Peyer's patch (tissue), 4 donors: Measurements from ENCODE around the gene SEL1L3. TPM values are rescaled to one million over a fixed set of nuclear protein-coding genes. Genes with fewer than 3 reads are reported as not detected.

ENCODE experiments used
- DNase-seq, 3 donors: peaks; one replicate each; pipeline ENCODE4 v3.0.0-alpha.2; 2017 to 2019
- H3K27ac ChIP-seq, 4 donors: fragments of 200-600 bp; sonication (generic); one replicate each; pipeline ENCODE4 v1.5.1; 2016 to 2019
- H3K27me3 ChIP-seq, 2 donors: fragments of 200-600 bp; sonication (generic); one replicate each; pipeline ENCODE4 v1.5.1; 2019
- H3K36me3 ChIP-seq, 3 donors: fragments of 200-600 bp; sonication (generic); one replicate each; pipeline ENCODE4 v1.5.1; 2016 to 2019
- H3K4me1 ChIP-seq, 4 donors: fragments of 200-600 bp; sonication (generic); one replicate each; pipeline ENCODE4 v1.5.1; 2016 to 2019
- H3K4me3 ChIP-seq, 4 donors: fragments of 200-600 bp; sonication (generic); 1 replicate in 3 of 4; 2 replicates in 1 of 4; pipeline ENCODE4 v1.5.1; 2016 to 2019; ENCODE audit warnings: mild to moderate bottlenecking in 1 of 4
- H3K9me3 ChIP-seq, 4 donors: fragments of 200-600 bp; sonication (generic); one replicate each; pipeline ENCODE4 v1.5.1; 2016 to 2019; ENCODE audit warnings: mild to moderate bottlenecking in 1 of 4
- CTCF ChIP-seq, 6 experiments: fragments of 450-650 bp in 4 of 6; fragments of 200-600 bp in 2 of 6; sonication (generic) in 1 of 6; IDR thresholded peaks; one replicate each; pipeline ENCODE4 v1.5.1; 2017 to 2019; ENCODE audit warnings: antibody characterized with exemption in 6 of 6, mild to moderate bottlenecking in 3 of 6, moderate library complexity in 1 of 6
- POLR2A ChIP-seq, 2 donors: fragments of 450-650 bp; IDR thresholded peaks; one replicate each; pipeline ENCODE4 v1.5.1; 2017; ENCODE audit warnings: antibody characterized with exemption in 2 of 2, mild to moderate bottlenecking in 2 of 2, moderate library complexity in 2 of 2
- total RNA-seq, 4 donors: library from RNA; depleted of rRNA; stranded (reverse); fragments of >200 nt; gene quantifications; one replicate each; pipeline ENCODE4 v1.1.0, GENCODE V29; 2016

SEL1L3 gene
- total RNA-seq, 4 donors from 2014 or later = 91.4 to 194 (median 134) TPM

GRCh38 chr4:25882226-25882625 is 19.4 kb upstream of the SEL1L3 start:
- no peaks in the 10 kb centered on the region for H3K4me1 ChIP-seq
- H3K9me3 ChIP-seq = no peaks in the 10 kb centered on the region
- no peaks in the 10 kb centered on the region for H3K36me3 ChIP-seq
- H3K27me3 ChIP-seq = no peaks in the 10 kb centered on the region
- H3K27ac ChIP-seq = no peak overlapping the region
- TF ChIP-seq POLR2A (IDR thresholded peaks at IDR 0.05) (no peak), CTCF (IDR thresholded peaks at IDR 0.05) (no peak)
- no peak for DNase-seq
- H3K4me3 ChIP-seq = no peak overlapping the region

- H3K4me3 ChIP-seq = no peak overlapping the region
- peak overlapping the region in 1 of 4 donors; percentile 22 for H3K27ac ChIP-seq
- H3K4me1 ChIP-seq = no peaks in the 10 kb centered on the region
- no peaks in the 10 kb centered on the region for H3K27me3 ChIP-seq
- H3K36me3 ChIP-seq = no peaks in the 10 kb centered on the region
- H3K9me3 ChIP-seq = no peaks in the 10 kb centered on the region
- TF ChIP-seq CTCF (IDR thresholded peaks at IDR 0.05) (no peak), POLR2A (IDR thresholded peaks at IDR 0.05) (no peak)
- DNase-seq = no peak
These were observed 18.4 kb upstream of the SEL1L3 start for GRCh38 chr4:25881193-25881592.

- Histone ChIP-seq H3K27ac (peak overlapping the region; percentile 16 to 81 (median 26)), H3K4me1 (peaks cover 0 to 3% (median 0%) of the 10 kb centered on the region in 4 donors), H3K9me3 (no peaks in the 10 kb centered on the region), H3K36me3 (no peaks in the 10 kb centered on the region), H3K4me3 (no peak overlapping the region), H3K27me3 (no peaks in the 10 kb centered on the region)
- TF ChIP-seq CTCF (IDR thresholded peaks at IDR 0.05) (no peak), POLR2A (IDR thresholded peaks at IDR 0.05) (no peak)
- no peak for DNase-seq
These were observed 17.3 kb upstream of the SEL1L3 start for GRCh38 chr4:25879991-25880651.

- DNase-seq = no peak
- Histone ChIP-seq H3K9me3 (no peaks in the 10 kb centered on the region), H3K27ac (peak overlapping the region in 3 of 4 donors; percentile 16 to 81 (median 31)), H3K4me3 (no peak overlapping the region), H3K36me3 (no peaks in the 10 kb centered on the region), H3K4me1 (peaks cover 0 to 3% (median 0%) of the 10 kb centered on the region in 4 donors), H3K27me3 (no peaks in the 10 kb centered on the region)
- TF ChIP-seq POLR2A (IDR thresholded peaks at IDR 0.05) = no peak
- no peak for TF ChIP-seq CTCF (IDR thresholded peaks at IDR 0.05)
These were observed 16.8 kb upstream of the SEL1L3 start for GRCh38 chr4:25879587-25879986.

- Histone ChIP-seq H3K27me3 (no peaks in the 10 kb centered on the region), H3K4me3 (no peak overlapping the region), H3K27ac (peak overlapping the region in 3 of 4 donors; percentile 16 to 81 (median 31)), H3K9me3 (no peaks in the 10 kb centered on the region), H3K4me1 (peaks cover 0 to 3% (median 0%) of the 10 kb centered on the region in 4 donors), H3K36me3 (no peaks in the 10 kb centered on the region)
- TF ChIP-seq POLR2A (IDR thresholded peaks at IDR 0.05) = no peak
- no peak for TF ChIP-seq CTCF (IDR thresholded peaks at IDR 0.05)
- no peak for DNase-seq
These were observed 16.4 kb upstream of the SEL1L3 start for GRCh38 chr4:25879091-25879584.
